IMR-90 (cell line): ENCODE results near the gene SREK1IP1. TPM values are rescaled to one million over a fixed set of nuclear protein-coding genes. Genes with fewer than 3 reads are reported as not detected.

Experiments
- ATAC-seq: fragments of 200-7000 bp; cut with Tn5 transposase; 2 replicates; pipeline ENCODE4 v1.9.1; 2020; ENCODE audit warnings: low read depth, mild to moderate bottlenecking, moderate library complexity
- BruUV-seq: library from RNA; stranded (reverse); fragments of 400-500 nt; replicated peaks from 2 replicates; lab custom pipeline; 2021; lab: Mats Ljungman, UMichigan
- CTCF ChIA-PET: fragments of 300-600 bp; formaldehyde crosslinking; extraction: SDS; loops from one replicate; lab custom pipeline; 2021; ENCODE audit warnings: antibody characterized with exemption; lab: Yijun Ruan, JAX
- POLR2A ChIA-PET: fragments of 300-600 bp; sonication (Branson Sonifier 250); formaldehyde crosslinking; loops from one replicate; lab custom pipeline; 2022; ENCODE audit warnings: antibody characterized with exemption; ENCODE audit not compliant: unreplicated experiment; lab: Charles Lee
- DNase-seq: peaks from one replicate; pipeline ENCODE4 v3.0.0; 2013
- H2AFZ ChIP-seq: replicated peaks from 2 replicates; pipeline ENCODE3; 2013; ENCODE audit warnings: low read length, mild to moderate bottlenecking; ENCODE audit not compliant: poor library complexity
- H2AK5ac ChIP-seq: 2 replicates; pipeline ENCODE4 v1.6.1; 2013; ENCODE audit warnings: low read depth, low read length, inconsistent platforms
- H2AK9ac ChIP-seq: replicated peaks from 2 replicates; pipeline ENCODE3; 2013; ENCODE audit warnings: mild to moderate bottlenecking, low read depth, low read length, moderate library complexity; ENCODE audit not compliant: poor library complexity
- H2BK120ac ChIP-seq: 2 replicates; pipeline ENCODE4 v1.6.1; 2013; ENCODE audit warnings: low read depth, low read length, inconsistent platforms
- H2BK15ac ChIP-seq: 3 replicates; pipeline ENCODE4 v1.6.1; 2013; ENCODE audit warnings: low read depth, low read length, inconsistent platforms
- H2BK20ac ChIP-seq: 2 replicates; pipeline ENCODE4 v1.6.1; 2013; ENCODE audit warnings: low read depth, mild to moderate bottlenecking, inconsistent platforms, low read length, moderate library complexity
- H2BK5ac ChIP-seq: 2 replicates; pipeline ENCODE4 v1.6.1; 2013; ENCODE audit warnings: mild to moderate bottlenecking, low read depth, low read length, inconsistent platforms; ENCODE audit not compliant: poor library complexity, severe bottlenecking
- H3K14ac ChIP-seq: replicated peaks from 2 replicates; pipeline ENCODE4 v1.6.1; 2013; ENCODE audit warnings: low read depth, low read length, inconsistent platforms
- H3K18ac ChIP-seq: 2 replicates; pipeline ENCODE4 v1.6.1; 2013; ENCODE audit warnings: low read depth, low read length, control low read depth
- H3K23ac ChIP-seq: 2 replicates; pipeline ENCODE4 v1.6.1; 2013; ENCODE audit warnings: low read depth, low read length, inconsistent platforms
- H3K27ac ChIP-seq: 2 replicates; pipeline ENCODE4 v1.5.1; 2013; ENCODE audit warnings: mild to moderate bottlenecking, control low read depth, low read length; ENCODE audit not compliant: insufficient read depth
- H3K27me3 ChIP-seq: 2 replicates; pipeline ENCODE4 v1.6.1; 2013; ENCODE audit warnings: low read length; ENCODE audit not compliant: control insufficient read depth, insufficient read depth
- H3K36me3 ChIP-seq: 2 replicates; pipeline ENCODE4 v1.6.1; 2013; ENCODE audit warnings: low read length, mixed read lengths; ENCODE audit not compliant: control insufficient read depth, insufficient read depth
- H3K4ac ChIP-seq: 2 replicates; pipeline ENCODE4 v1.6.1; 2013; ENCODE audit warnings: low read depth, low read length, inconsistent platforms
- H3K4me1 ChIP-seq: 2 replicates; pipeline ENCODE4 v1.6.1; 2013; ENCODE audit warnings: low read length, mixed read lengths; ENCODE audit not compliant: control insufficient read depth, insufficient read depth
- H3K4me2 ChIP-seq: 2 replicates; pipeline ENCODE4 v1.6.1; 2013; ENCODE audit warnings: low read depth, mild to moderate bottlenecking, control low read depth, low read length, moderate library complexity
- H3K4me3 ChIP-seq: 2 replicates; pipeline ENCODE4 v1.5.1; 2013; ENCODE audit warnings: low read depth, mild to moderate bottlenecking, control low read depth, low read length, moderate library complexity; ENCODE audit not compliant: insufficient read depth
- H3K56ac ChIP-seq: 2 replicates; pipeline ENCODE4 v1.6.1; 2013; ENCODE audit warnings: low read length, inconsistent platforms; ENCODE audit not compliant: insufficient read depth; ENCODE audit errors: extremely low read depth
- H3K79me1 ChIP-seq, 2 experiments: 2 replicates each; pipeline ENCODE4 v1.6.1; 2013; ENCODE audit warnings: low read length in 2 of 2, inconsistent platforms in 1 of 2, low read depth in 1 of 2
- H3K9ac ChIP-seq: 2 replicates; pipeline ENCODE4 v1.6.1; 2013; ENCODE audit warnings: low read depth, low read length, control low read depth
- H3K9me1 ChIP-seq: 2 replicates; pipeline ENCODE4 v1.6.1; 2013; ENCODE audit warnings: low read length, inconsistent platforms; ENCODE audit not compliant: insufficient read depth
- H3K9me3 ChIP-seq: 2 replicates; pipeline ENCODE4 v1.6.1; 2013; ENCODE audit warnings: low read length; ENCODE audit not compliant: control insufficient read depth, insufficient read depth
- H4K20me1 ChIP-seq: 2 replicates; pipeline ENCODE4 v1.6.1; 2013; ENCODE audit warnings: low read length, inconsistent platforms; ENCODE audit not compliant: insufficient read depth
- H4K5ac ChIP-seq: 2 replicates; pipeline ENCODE4 v1.6.1; 2013; ENCODE audit warnings: mild to moderate bottlenecking, low read depth, low read length, control low read depth
- H4K8ac ChIP-seq, 2 experiments: 2 replicates each; pipeline ENCODE4 v1.6.1; 2013; ENCODE audit warnings: low read depth in 2 of 2, low read length in 2 of 2, control low read depth in 1 of 2, inconsistent platforms in 1 of 2
- H4K91ac ChIP-seq: 2 replicates; pipeline ENCODE4 v1.6.1; 2013; ENCODE audit warnings: low read depth, low read length, inconsistent platforms; ENCODE audit not compliant: insufficient read depth
- BHLHE40 ChIP-seq: fragments of 150-350 bp; IDR thresholded peaks from 2 replicates; pipeline ENCODE4 v1.6.1; 2016; ENCODE audit warnings: mild to moderate bottlenecking, low read depth, low read length
- CEBPB ChIP-seq: IDR thresholded peaks from 2 replicates; pipeline ENCODE4 v1.6.1; 2012; ENCODE audit warnings: low read depth, low read length, improper control_type of control experiment
- CHD1 ChIP-seq: IDR thresholded peaks from 2 replicates; pipeline ENCODE4 v1.6.1; 2012; ENCODE audit warnings: low read depth, low read length, improper control_type of control experiment
- FOS ChIP-seq: fragments of 150-350 bp; IDR thresholded peaks from 2 replicates; pipeline ENCODE4 v1.6.1; 2016; ENCODE audit warnings: low read depth, low read length
- MAFK ChIP-seq: IDR thresholded peaks from 2 replicates; pipeline ENCODE4 v1.6.1; 2012; ENCODE audit warnings: low read depth, low read length, improper control_type of control experiment
- MAZ ChIP-seq: IDR thresholded peaks from 2 replicates; pipeline ENCODE4 v1.6.1; 2012; ENCODE audit warnings: low read depth, mild to moderate bottlenecking, low read length, improper control_type of control experiment, moderate library complexity, borderline replicate concordance
- MXI1 ChIP-seq: IDR thresholded peaks from 2 replicates; pipeline ENCODE4 v1.6.1; 2012; ENCODE audit warnings: low read depth, mild to moderate bottlenecking, low read length, moderate library complexity, borderline replicate concordance
- NFE2L2 ChIP-seq: fragments of 150-350 bp; IDR thresholded peaks from 2 replicates; pipeline ENCODE4 v1.6.1; 2016; ENCODE audit warnings: low read depth, mild to moderate bottlenecking, low read length
- POLR2A ChIP-seq: IDR thresholded peaks from 2 replicates; pipeline ENCODE4 v1.6.1; 2012; ENCODE audit warnings: mild to moderate bottlenecking, low read depth, low read length
- RAD21 ChIP-seq: IDR thresholded peaks from 2 replicates; pipeline ENCODE4 v1.6.1; 2012; ENCODE audit warnings: low read length, improper control_type of control experiment
- RCOR1 ChIP-seq: IDR thresholded peaks from 2 replicates; pipeline ENCODE4 v1.6.1; 2012; ENCODE audit warnings: mild to moderate bottlenecking, low read length, improper control_type of control experiment; ENCODE audit not compliant: insufficient replicate concordance
- RFX5 ChIP-seq: IDR thresholded peaks from 2 replicates; pipeline ENCODE4 v1.8.0; 2012; ENCODE audit warnings: low read depth, mild to moderate bottlenecking, low read length, moderate library complexity
- USF2 ChIP-seq: fragments of 150-350 bp; IDR thresholded peaks from 2 replicates; pipeline ENCODE4 v1.6.1; 2017; ENCODE audit warnings: mild to moderate bottlenecking, antibody characterized with exemption, low read length, low read depth
- dilution Hi-C: fragments of 300-500 bp; cut with HindIII; formaldehyde crosslinking; loops from one replicate; pipeline ENCODE4 v1.14.3; 2018; ENCODE audit warnings: low sequenced_read_pairs; ENCODE audit not compliant: unreplicated experiment
- in situ Hi-C: fragments of 300-500 bp; cut with MboI; formaldehyde crosslinking; loops from 3 replicates; pipeline ENCODE4 v1.14.3; 2019; ENCODE audit warnings: low sequenced_read_pairs, inconsistent platforms, mixed read lengths
- intact Hi-C: fragments of 100-400 bp; cut with micrococcal nuclease; formaldehyde crosslinking; loops from 2 replicates; pipeline ENCODE4 v1.10.0; 2022
- polyA plus RNA-seq, 3 experiments: library from polyadenylated mRNA; depleted of rRNA; stranded (reverse); fragments of >200 nt; gene quantifications; 2 replicates each; pipeline ENCODE4 v1.2.3, GENCODE V29; 2012; ENCODE audit warnings: low replicate concordance in 1 of 3
- total RNA-seq: library from RNA; depleted of rRNA; stranded (reverse); fragments of >200 nt; gene quantifications from 2 replicates; pipeline ENCODE4 v1.2.3, GENCODE V29; 2012
- TF ChIP-seq, protein P1 (sequence below): conservative IDR thresholded peaks from 2 replicates; pipeline ENCODE4 v1.5.1; 2012; ENCODE audit warnings: mild to moderate bottlenecking, low read depth, low read length, improper control_type of control experiment

The SREK1IP1 gene
- total and polyA plus RNA-seq, 2 of the 4 experiments (the other 2 are of a cell fraction): 3.3 to 6.5 TPM

GRCh38 chr5:64794053-64794770 is 25.7 kb upstream of the SREK1IP1 start (continued):
- no peak for TF ChIP-seq RFX5

DNA sequence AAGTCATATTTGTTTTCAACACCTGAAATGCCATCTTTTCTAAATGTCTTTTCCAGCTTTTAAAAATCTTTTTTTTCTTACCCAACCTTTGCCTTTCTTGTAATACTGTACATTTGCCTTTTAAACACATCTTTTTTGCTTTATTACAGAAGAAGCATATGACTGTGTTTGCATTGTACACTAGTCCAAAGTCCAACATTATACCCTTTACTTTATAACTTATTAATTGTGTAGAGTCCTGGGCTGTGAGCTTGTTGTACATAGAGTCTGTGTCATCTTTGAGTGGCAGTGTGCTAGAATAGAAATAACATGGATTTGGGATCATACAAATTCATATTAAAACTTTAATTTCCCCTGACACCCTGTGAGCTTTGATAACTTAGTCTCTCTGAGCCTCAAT is 24.0 kb upstream of the SREK1IP1 start:
- no peak overlapping the region for H3K9ac ChIP-seq
- CTCF ChIA-PET: no interaction called here
- no peak overlapping the region for H2BK120ac ChIP-seq
- H2BK15ac ChIP-seq: no peak overlapping the region
- H3K9me3 ChIP-seq: no peaks in the 10 kb centered on the region
- no peak overlapping the region for H2AK9ac ChIP-seq
- dilution Hi-C loops: no loop called here
- no peak overlapping the region for H3K4me2 ChIP-seq
- H4K5ac ChIP-seq: no peak overlapping the region
- H3K18ac ChIP-seq: no peak overlapping the region
- intact Hi-C loops: no loop called here
- no TSS peak for BruUV-seq
- no peak overlapping the region for H3K14ac ChIP-seq
- H3K27me3 ChIP-seq: no peaks in the 10 kb centered on the region
- no peaks in the 10 kb centered on the region; the same call in 1 of the 2 replicates for H3K4me1 ChIP-seq
- POLR2A ChIA-PET: no interaction called here
- H2BK5ac ChIP-seq: no peak overlapping the region
- H3K27ac ChIP-seq: no peak overlapping the region
- no peak overlapping the region for H3K56ac ChIP-seq
- H3K4me3 ChIP-seq: no peak overlapping the region
- DNase-seq (no peak), ATAC-seq (no peak)
- peaks cover 5% of the 10 kb centered on the region; the same call in 1 of the 2 replicates for H3K9me1 ChIP-seq
- no peak overlapping the region for H2AFZ ChIP-seq
- H2AK5ac ChIP-seq: no peak overlapping the region
- no peaks in the 10 kb centered on the region for H3K79me1 ChIP-seq
- H4K20me1 ChIP-seq: no peaks in the 10 kb centered on the region
- H3K4ac ChIP-seq: no peak overlapping the region
- no peak overlapping the region for H4K8ac ChIP-seq
- in situ Hi-C loops: loop anchor here (25.0 kb wide), 1 partner anchor 555 kb away; no protein-coding TSS in a partner anchor
- no peak overlapping the region for H3K23ac ChIP-seq
- no peak overlapping the region for H2BK20ac ChIP-seq
- 0 out of 2 replicates have a peak, but pooled peaks cover 2% of the 10 kb centered on the region for H3K36me3 ChIP-seq
- H4K91ac ChIP-seq: no peak overlapping the region
- no peak for TF ChIP-seq CEBPB
- TF ChIP-seq MAZ: no peak
- no peak for TF ChIP-seq CHD1
- no peak for TF ChIP-seq MXI1
- TF ChIP-seq RAD21: no peak
- no peak for TF ChIP-seq MAFK
- TF ChIP-seq NFE2L2: no peak
- no peak for TF ChIP-seq RCOR1
- TF ChIP-seq, protein P1, sequence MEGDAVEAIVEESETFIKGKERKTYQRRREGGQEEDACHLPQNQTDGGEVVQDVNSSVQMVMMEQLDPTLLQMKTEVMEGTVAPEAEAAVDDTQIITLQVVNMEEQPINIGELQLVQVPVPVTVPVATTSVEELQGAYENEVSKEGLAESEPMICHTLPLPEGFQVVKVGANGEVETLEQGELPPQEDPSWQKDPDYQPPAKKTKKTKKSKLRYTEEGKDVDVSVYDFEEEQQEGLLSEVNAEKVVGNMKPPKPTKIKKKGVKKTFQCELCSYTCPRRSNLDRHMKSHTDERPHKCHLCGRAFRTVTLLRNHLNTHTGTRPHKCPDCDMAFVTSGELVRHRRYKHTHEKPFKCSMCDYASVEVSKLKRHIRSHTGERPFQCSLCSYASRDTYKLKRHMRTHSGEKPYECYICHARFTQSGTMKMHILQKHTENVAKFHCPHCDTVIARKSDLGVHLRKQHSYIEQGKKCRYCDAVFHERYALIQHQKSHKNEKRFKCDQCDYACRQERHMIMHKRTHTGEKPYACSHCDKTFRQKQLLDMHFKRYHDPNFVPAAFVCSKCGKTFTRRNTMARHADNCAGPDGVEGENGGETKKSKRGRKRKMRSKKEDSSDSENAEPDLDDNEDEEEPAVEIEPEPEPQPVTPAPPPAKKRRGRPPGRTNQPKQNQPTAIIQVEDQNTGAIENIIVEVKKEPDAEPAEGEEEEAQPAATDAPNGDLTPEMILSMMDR: no peak
- TF ChIP-seq BHLHE40: no peak
- no peak for TF ChIP-seq POLR2A
- TF ChIP-seq RFX5: no peak
- no peak for TF ChIP-seq FOS
- TF ChIP-seq USF2: no peak
